ENCODE results near the gene ANK3. TPM values are rescaled to one million over a fixed set of nuclear protein-coding genes. Genes with fewer than 3 reads are reported as not detected.

The ANK3 gene
- total RNA-seq, 2 experiments from 2014 or later, result 60.5 to 61.9 TPM

- H3K9me3 Mint-ChIP-seq, result no peaks in the 10 kb centered on the region
- Histone ChIP-seq H3K27ac (ENCODE audit: low read depth in 1 of 2, low read length in 2 of 2) (no peak overlapping the region), H3K4me1 (ENCODE audit: insufficient read depth, low read length) (no peaks in the 10 kb centered on the region), H3K27me3 (ENCODE audit: control insufficient read depth in 1 of 2, insufficient read depth in 2 of 2, low read length in 2 of 2) (no peaks in the 10 kb centered on the region), H3K36me3 (ENCODE audit: insufficient read depth, low read length) (no peaks in the 10 kb centered on the region), H3K9me3 (ENCODE audit: control insufficient read depth in 1 of 2, insufficient read depth in 1 of 2, low read length in 2 of 2) (no peaks in the 10 kb centered on the region), H3K4me3 (ENCODE audit: low read length) (no peak overlapping the region)
- intact Hi-C loops (cut with DNase I, micrococcal nuclease), result no loop called here
- DNase-seq, result no peak
- no peak overlapping the region for H3K4me3 Mint-ChIP-seq
- ChIA-PET POLR2A (no interaction called here), CTCF (interaction anchor here (1.8 kb wide), 1 partner anchor 13 kb away, joined by 4 read pairs; no protein-coding TSS in a partner anchor)
- H3K27ac Mint-ChIP-seq, result no peak overlapping the region
- H3K36me3 Mint-ChIP-seq (ENCODE audit: low read depth), result no peaks in the 10 kb centered on the region
- TF ChIP-seq CTCF (IDR thresholded peaks at IDR 0.05), result no peak
- no peaks in the 10 kb centered on the region for H3K27me3 Mint-ChIP-seq
- H3K4me1 Mint-ChIP-seq (ENCODE audit: low read depth), result peaks cover 26% of the 10 kb centered on the region
- no peak for ATAC-seq (ENCODE audit: poor library complexity)
Observed at GRCh38 chr10:60382946-60383681, 6.6 kb downstream of the ANK3 start.

- no peaks in the 10 kb centered on the region for H3K4me1 ChIP-seq (ENCODE audit: insufficient read depth, low read length)
- no peak overlapping the region for H3K4me3 Mint-ChIP-seq
- H3K36me3 Mint-ChIP-seq (ENCODE audit: low read depth), result peaks cover under 1% of the 10 kb centered on the region
- no peaks in the 10 kb centered on the region for H3K9me3 ChIP-seq (ENCODE audit: control insufficient read depth in 1 of 2, insufficient read depth in 1 of 2, low read length in 2 of 2)
- H3K36me3 ChIP-seq (ENCODE audit: insufficient read depth, low read length), result no peaks in the 10 kb centered on the region
- H3K27ac ChIP-seq (ENCODE audit: low read depth in 1 of 2, low read length in 2 of 2), result no peak overlapping the region
- ChIA-PET CTCF (no interaction called here), POLR2A (no interaction called here)
- no peak for DNase-seq
- no peak for TF ChIP-seq CTCF (IDR thresholded peaks at IDR 0.05)
- H3K27ac Mint-ChIP-seq, result no peak overlapping the region
- H3K4me3 ChIP-seq (ENCODE audit: low read length), result no peak overlapping the region
- intact Hi-C loops (cut with DNase I, micrococcal nuclease), result no loop called here
- H3K27me3 ChIP-seq (ENCODE audit: control insufficient read depth in 1 of 2, insufficient read depth in 2 of 2, low read length in 2 of 2), result no peaks in the 10 kb centered on the region
- no peak for ATAC-seq (ENCODE audit: poor library complexity)
- peaks cover 38% of the 10 kb centered on the region for H3K4me1 Mint-ChIP-seq (ENCODE audit: low read depth)
- H3K9me3 Mint-ChIP-seq, result no peaks in the 10 kb centered on the region
- H3K27me3 Mint-ChIP-seq, result no peaks in the 10 kb centered on the region
Observed at GRCh38 chr10:60380781-60381180, 8.9 kb downstream of the ANK3 start.

GRCh38 chr10:60377955-60378354 is 11.7 kb downstream of the ANK3 start:
- Mint-ChIP-seq H3K27ac (no peak overlapping the region), H3K36me3 (ENCODE audit: low read depth) (peaks cover 9% of the 10 kb centered on the region), H3K4me3 (no peak overlapping the region), H3K9me3 (no peaks in the 10 kb centered on the region), H3K27me3 (no peaks in the 10 kb centered on the region), H3K4me1 (ENCODE audit: low read depth) (peaks cover 32% of the 10 kb centered on the region)
- no peak for DNase-seq
- TF ChIP-seq CTCF (IDR thresholded peaks at IDR 0.05), result no peak
- Histone ChIP-seq H3K4me3 (ENCODE audit: low read length) (no peak overlapping the region), H3K36me3 (ENCODE audit: insufficient read depth, low read length) (no peaks in the 10 kb centered on the region), H3K4me1 (ENCODE audit: insufficient read depth, low read length) (no peaks in the 10 kb centered on the region), H3K9me3 (ENCODE audit: control insufficient read depth in 1 of 2, insufficient read depth in 1 of 2, low read length in 2 of 2) (no peaks in the 10 kb centered on the region), H3K27me3 (ENCODE audit: control insufficient read depth in 1 of 2, insufficient read depth in 2 of 2, low read length in 2 of 2) (no peaks in the 10 kb centered on the region), H3K27ac (ENCODE audit: low read depth in 1 of 2, low read length in 2 of 2) (no peak overlapping the region)
- no peak for ATAC-seq (ENCODE audit: poor library complexity)
- intact Hi-C loops (cut with DNase I, micrococcal nuclease), result no loop called here
- CTCF ChIA-PET, result no interaction called here
- POLR2A ChIA-PET, result no interaction called here
